Measurements from ENCODE around the gene PDE1A. TPM values are rescaled to one million over a fixed set of nuclear protein-coding genes. Genes with fewer than 3 reads are reported as not detected.

PDE1A gene
- total RNA-seq, 1 donor from 2014 or later = 5.2 TPM

DNA sequence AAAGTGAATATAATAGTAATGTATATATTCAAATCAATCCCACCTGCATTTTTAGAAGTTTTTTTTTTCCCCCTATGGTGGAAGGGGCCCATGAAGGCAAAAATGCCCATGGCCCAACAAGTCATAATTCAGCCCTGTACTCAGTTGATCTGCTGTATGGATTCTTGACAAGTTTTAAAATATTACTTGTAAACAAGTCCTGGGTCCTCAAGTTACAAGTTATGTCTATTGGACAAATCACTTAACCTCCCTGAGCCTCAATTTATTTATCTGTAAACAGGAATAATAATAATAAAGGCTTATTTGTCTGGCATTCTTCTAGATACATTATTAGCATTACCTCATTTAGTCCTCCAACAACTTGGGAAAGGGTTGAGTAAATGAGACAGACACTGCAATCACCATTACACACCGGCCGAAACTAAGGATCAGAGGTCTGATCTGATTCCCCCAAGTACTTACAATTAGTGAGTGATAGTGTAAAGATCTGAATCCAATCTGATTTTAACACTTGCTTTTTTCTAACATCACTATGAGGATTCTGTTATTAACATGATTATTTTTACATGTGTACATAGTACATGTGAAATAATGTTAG is 66.1 kb downstream of the PDE1A start:
- H3K9me3 ChIP-seq = no peaks in the 10 kb centered on the region
- H3K27ac ChIP-seq = no peak overlapping the region
- intact Hi-C loops (cut with DNase I) = no loop called here

DNA sequence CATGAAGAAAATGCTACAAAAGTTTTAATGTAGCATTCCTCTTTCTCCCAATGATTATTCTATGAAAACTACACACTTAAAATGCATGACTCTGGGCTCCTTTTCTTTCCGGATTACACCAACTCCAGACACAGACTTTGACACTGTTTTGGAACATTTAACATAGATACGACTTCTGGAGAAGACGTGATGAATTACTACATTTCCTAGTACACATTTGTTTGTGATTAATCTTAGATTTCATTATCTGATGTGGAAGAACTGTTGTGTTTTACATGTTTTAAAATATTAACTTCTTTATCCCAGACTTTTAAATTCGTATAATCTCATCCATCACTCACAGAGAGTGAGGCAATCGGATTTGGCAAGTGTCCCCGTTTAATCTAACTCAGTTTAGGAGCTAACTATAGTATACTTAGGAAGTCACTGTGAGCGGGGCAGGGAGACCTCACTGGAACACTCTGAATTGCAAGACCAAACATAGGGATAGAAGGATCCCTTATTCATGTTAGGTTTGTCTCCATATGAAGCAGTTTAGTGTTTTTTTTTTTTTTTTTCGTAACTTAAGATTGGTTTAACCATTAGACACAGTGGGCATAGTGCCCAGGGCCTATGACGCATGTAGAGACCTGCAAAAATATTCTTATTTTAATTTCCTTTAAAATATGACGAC is 66.7 kb downstream of the PDE1A start:
- no peak for DNase-seq

More for the DNA sequence above, 66.1 kb downstream of the PDE1A start:
- H3K4me3 ChIP-seq = no peak overlapping the region
- TF ChIP-seq, protein P1, sequence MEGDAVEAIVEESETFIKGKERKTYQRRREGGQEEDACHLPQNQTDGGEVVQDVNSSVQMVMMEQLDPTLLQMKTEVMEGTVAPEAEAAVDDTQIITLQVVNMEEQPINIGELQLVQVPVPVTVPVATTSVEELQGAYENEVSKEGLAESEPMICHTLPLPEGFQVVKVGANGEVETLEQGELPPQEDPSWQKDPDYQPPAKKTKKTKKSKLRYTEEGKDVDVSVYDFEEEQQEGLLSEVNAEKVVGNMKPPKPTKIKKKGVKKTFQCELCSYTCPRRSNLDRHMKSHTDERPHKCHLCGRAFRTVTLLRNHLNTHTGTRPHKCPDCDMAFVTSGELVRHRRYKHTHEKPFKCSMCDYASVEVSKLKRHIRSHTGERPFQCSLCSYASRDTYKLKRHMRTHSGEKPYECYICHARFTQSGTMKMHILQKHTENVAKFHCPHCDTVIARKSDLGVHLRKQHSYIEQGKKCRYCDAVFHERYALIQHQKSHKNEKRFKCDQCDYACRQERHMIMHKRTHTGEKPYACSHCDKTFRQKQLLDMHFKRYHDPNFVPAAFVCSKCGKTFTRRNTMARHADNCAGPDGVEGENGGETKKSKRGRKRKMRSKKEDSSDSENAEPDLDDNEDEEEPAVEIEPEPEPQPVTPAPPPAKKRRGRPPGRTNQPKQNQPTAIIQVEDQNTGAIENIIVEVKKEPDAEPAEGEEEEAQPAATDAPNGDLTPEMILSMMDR (IDR thresholded peaks at IDR 0.05) = no peak
- no peaks in the 10 kb centered on the region for H3K27me3 ChIP-seq (ENCODE audit: low read depth)
- no peaks in the 10 kb centered on the region for H3K36me3 ChIP-seq
- peaks cover 7% of the 10 kb centered on the region for H3K4me1 ChIP-seq
- ATAC-seq (no peak), DNase-seq (no peak)

DNA sequence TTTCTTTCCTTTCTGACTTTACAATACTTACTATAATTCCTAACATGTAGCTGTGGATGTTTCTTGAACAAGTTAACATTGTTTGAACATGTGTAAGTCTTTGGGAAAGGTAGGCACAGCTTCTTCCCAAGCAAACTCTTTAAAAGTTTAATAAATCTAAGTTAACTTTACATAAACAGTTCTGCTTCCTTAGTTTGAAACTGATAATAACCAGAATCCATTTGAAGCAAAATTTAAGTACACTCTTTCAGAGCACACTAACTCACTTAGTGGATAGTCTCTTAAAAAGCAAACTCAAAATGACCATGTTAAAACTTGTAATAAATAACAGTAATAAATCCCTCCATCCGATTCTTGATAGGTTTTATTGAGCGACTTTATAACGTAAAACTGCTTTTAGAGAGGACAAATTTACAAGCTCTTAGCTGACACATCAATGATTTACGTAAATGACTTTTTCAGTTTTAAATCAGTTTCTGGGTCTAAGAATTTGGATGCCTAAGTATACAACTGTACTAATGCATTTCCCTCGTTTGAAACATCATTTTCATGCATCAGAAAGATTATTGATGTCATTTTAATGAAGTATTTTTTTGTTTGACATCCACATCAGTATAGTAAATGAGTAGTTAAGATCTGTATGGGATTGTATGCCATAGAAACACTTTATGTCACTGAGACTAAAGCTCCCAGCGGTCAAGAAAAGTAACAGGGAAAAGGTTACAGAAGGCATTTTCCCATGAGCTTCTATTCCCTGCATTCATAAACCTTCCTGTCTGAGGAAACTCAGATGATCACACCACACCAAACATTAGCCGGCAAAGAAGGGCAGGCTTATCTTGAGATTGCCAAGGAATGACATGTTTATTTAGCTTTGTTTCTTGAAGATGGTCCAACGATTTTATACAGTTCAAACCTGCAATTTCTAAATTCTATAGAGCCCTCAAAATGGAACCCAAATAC is 67.5 kb downstream of the PDE1A start:
- ATAC-seq = no peak
- no peak for DNase-seq
- TF ChIP-seq, protein P1 (IDR thresholded peaks at IDR 0.05) = no peak
- H3K9me3 ChIP-seq = no peaks in the 10 kb centered on the region
- no peak overlapping the region for H3K27ac ChIP-seq
- H3K27me3 ChIP-seq (ENCODE audit: low read depth) = no peaks in the 10 kb centered on the region
- peaks cover 7% of the 10 kb centered on the region for H3K4me1 ChIP-seq
- no peaks in the 10 kb centered on the region for H3K36me3 ChIP-seq
- H3K4me3 ChIP-seq = no peak overlapping the region
- intact Hi-C loops (cut with DNase I) = no loop called here

More for the DNA sequence above, 66.7 kb downstream of the PDE1A start:
- H3K27me3 ChIP-seq (ENCODE audit: low read depth) = no peaks in the 10 kb centered on the region
- H3K4me3 ChIP-seq = no peak overlapping the region
- peaks cover 7% of the 10 kb centered on the region for H3K4me1 ChIP-seq
- ATAC-seq = peak; percentile 40 to 47
- H3K9me3 ChIP-seq = no peaks in the 10 kb centered on the region
- H3K27ac ChIP-seq = no peak overlapping the region
- no peaks in the 10 kb centered on the region for H3K36me3 ChIP-seq
- TF ChIP-seq, protein P1 (IDR thresholded peaks at IDR 0.05) = no peak
- intact Hi-C loops (cut with DNase I) = no loop called here

DNA sequence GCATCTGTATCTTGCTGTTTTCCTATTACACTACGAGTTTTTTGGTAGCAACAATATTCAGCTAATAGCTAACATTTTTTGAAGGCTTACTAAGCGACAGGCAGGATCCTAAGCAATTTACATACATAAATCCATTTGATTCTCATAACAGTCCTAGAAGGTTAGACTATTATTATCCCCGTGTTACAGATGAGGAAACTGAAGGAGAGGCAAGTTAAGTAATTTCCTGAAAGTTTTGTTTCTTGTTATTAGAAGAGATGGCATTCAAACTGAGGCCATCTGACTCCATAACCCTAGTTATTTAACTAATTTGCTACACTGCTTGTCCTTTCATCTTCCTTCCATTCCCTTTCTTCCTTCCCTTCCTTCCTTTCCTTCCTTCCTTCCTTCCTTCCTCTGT is 68.2 kb downstream of the PDE1A start:
- intact Hi-C loops (cut with DNase I) = no loop called here
- Histone ChIP-seq H3K27ac (no peak overlapping the region), H3K36me3 (no peaks in the 10 kb centered on the region), H3K4me1 (peaks cover 7% of the 10 kb centered on the region), H3K9me3 (no peaks in the 10 kb centered on the region), H3K27me3 (ENCODE audit: low read depth) (no peaks in the 10 kb centered on the region), H3K4me3 (no peak overlapping the region)
- no peak for DNase-seq
- TF ChIP-seq, protein P1 (IDR thresholded peaks at IDR 0.05) = no peak
- ATAC-seq = no peak

DNA sequence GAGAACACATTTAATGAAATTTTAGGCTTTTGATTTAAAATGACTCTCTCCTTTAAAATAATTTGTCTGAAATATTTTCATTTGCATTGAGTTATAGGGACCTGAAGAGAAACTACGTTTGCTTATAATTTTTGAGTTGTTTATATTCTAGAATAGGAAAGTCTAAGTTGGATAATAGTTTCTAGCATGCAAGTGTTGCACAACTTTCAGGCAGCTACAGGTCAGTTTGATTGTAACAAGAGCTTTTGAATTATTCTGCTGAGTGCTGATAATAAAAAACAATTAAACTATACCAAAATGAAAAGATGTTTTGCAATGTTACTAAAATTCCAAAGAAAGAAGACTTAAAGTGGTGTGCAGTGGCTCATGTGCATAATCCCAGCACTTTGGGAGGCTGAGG is 71.0 kb downstream of the PDE1A start:
- intact Hi-C loops (cut with DNase I) = no loop called here

More for the DNA sequence above, 71.0 kb downstream of the PDE1A start:
- Histone ChIP-seq H3K27ac (no peak overlapping the region), H3K9me3 (no peaks in the 10 kb centered on the region), H3K27me3 (ENCODE audit: low read depth) (no peaks in the 10 kb centered on the region), H3K4me1 (peaks cover 7% of the 10 kb centered on the region), H3K36me3 (no peaks in the 10 kb centered on the region), H3K4me3 (no peak overlapping the region)
- no peak for DNase-seq
- TF ChIP-seq, protein P1 (IDR thresholded peaks at IDR 0.05) = no peak
- ATAC-seq = no peak
